ENCODE measurements around the gene AATF. TPM values are rescaled to one million over a fixed set of nuclear protein-coding genes. Genes with fewer than 3 reads are reported as not detected.
A peak's percentile ranks its signal among the peaks of the same experiment; 100 is the strongest.

Gene AATF
- 44.7 TPM for polyA plus RNA-seq (2013, experiment 1 of 2; ENCODE audit: insufficient read length)
- 48.1 TPM for polyA plus RNA-seq (2013, experiment 2 of 2; ENCODE audit: insufficient read length)

GRCh38 chr17:36948717-36949460 is at the start of gene AATF:
Gene AATF (plus strand): TSS chr17:36948954. CDS start chr17:36949126, 172 bp downstream.
- peak; percentile 95 for DNase-seq

- DNase-seq: no peak
These were observed 49.2 kb upstream of the AATF start for GRCh38 chr17:36899250-36900159.

- no peak for DNase-seq
These were observed 48.6 kb upstream of the AATF start for GRCh38 chr17:36900160-36900512.

GRCh38 chr17:36901506-36901905 is 47.2 kb upstream of the AATF start:
- DNase-seq: peak; percentile 90

GRCh38 chr17:36907407-36907806 is 41.3 kb upstream of the AATF start:
- DNase-seq: no peak

- no peak for DNase-seq
These were observed 38.2 kb upstream of the AATF start for GRCh38 chr17:36910513-36910912.

- no peak for DNase-seq
These were observed 37.8 kb upstream of the AATF start for GRCh38 chr17:36911001-36911400.

- DNase-seq: no peak
These were observed 35.6 kb upstream of the AATF start for GRCh38 chr17:36913132-36913531.

- peak; percentile 55 for DNase-seq
These were observed 30.5 kb upstream of the AATF start for GRCh38 chr17:36918211-36918691.

- DNase-seq: no peak
These were observed 29.3 kb upstream of the AATF start for GRCh38 chr17:36919407-36919968.

GRCh38 chr17:36920032-36921005 is 28.4 kb upstream of the AATF start:
- peak; percentile 56 for DNase-seq

GRCh38 chr17:36921095-36921851 is 27.5 kb upstream of the AATF start:
- peak; percentile 54 for DNase-seq

- no peak for DNase-seq
These were observed 26.6 kb upstream of the AATF start for GRCh38 chr17:36922175-36922574.

- no peak for DNase-seq
These were observed 24.9 kb upstream of the AATF start for GRCh38 chr17:36923814-36924221.

- DNase-seq: no peak
These were observed 22.5 kb upstream of the AATF start for GRCh38 chr17:36926226-36926625.

- no peak for DNase-seq
These were observed 22.1 kb upstream of the AATF start for GRCh38 chr17:36926701-36927100.

GRCh38 chr17:36928471-36929345 is 20.0 kb upstream of the AATF start:
- DNase-seq: no peak

- DNase-seq: no peak
These were observed 18.7 kb upstream of the AATF start for GRCh38 chr17:36929851-36930582.

GRCh38 chr17:36930583-36930900 is 18.2 kb upstream of the AATF start:
- no peak for DNase-seq
